Forelimb muscle (tissue), 1 donor: Measurements from ENCODE around the gene DNAJC11. TPM values are rescaled to one million over a fixed set of nuclear protein-coding genes. Genes with fewer than 3 reads are reported as not detected.
"Not testable (repeated sequence)": the region's sequence is repeated elsewhere in the genome, so short reads cannot be mapped to it uniquely, and the experiment has no call there.

Source experiments
- DNase-seq: peaks from one replicate; pipeline ENCODE4 v3.0.0-alpha.2; 2013; ENCODE audit warnings: low read depth
- polyA plus RNA-seq: library from polyadenylated mRNA; unstranded; fragments of 120-200 nt; gene quantifications from one replicate; pipeline ENCODE4 v1.2.1, GENCODE V29; 2013; ENCODE audit not compliant: insufficient read length

DNAJC11 gene
- polyA plus RNA-seq, 1 donor: 35.0 TPM

GRCh38 chr1:6695868-6696267 lies 5.7 kb downstream of the DNAJC11 start:
- DNase-seq: no peak

GRCh38 chr1:6694121-6694713 lies 7.4 kb downstream of the DNAJC11 start:
- no peak for DNase-seq

- no peak for DNase-seq
These were observed 8.7 kb downstream of the DNAJC11 start for GRCh38 chr1:6692956-6693355.

DNA sequence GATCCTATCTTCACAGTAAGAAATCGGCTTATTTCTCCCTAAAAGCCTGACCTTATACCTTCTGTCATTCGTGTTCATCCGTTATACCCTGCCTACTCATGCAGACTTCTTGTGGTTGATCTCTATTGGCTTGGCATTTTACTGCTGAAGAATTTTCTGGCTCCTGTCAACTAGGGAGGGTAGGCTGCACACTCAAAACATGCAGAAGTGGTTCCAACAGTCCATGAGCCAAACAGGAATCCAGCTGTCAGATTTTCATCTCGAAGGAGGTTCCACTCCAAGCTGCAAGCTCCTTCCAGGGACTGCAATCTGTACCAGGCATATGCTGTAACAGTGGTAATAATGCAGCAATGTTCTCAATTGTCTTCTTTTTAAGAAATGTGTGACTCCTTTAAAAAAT lies 10.1 kb downstream of the DNAJC11 start:
- DNase-seq: no peak

GRCh38 chr1:6690186-6690585 lies 11.4 kb downstream of the DNAJC11 start:
- DNase-seq: no peak

DNA sequence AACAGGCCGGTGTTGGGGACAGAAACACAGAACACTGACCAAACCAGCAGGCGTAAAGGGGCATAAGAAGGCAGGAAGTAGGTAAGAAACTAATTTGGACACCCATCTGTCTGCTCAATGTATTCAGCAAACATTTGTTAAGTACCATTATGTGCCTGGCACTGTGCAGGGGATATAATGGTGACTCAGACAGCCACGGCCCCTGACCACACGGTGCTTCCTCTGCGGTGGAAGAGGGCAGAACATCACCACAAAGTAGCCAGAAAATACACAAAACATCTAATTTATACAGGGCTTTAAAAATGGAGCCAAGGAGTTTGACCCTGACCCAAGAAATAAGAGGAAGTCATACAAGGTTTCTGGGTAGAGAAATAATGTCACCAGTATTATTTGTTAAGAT lies 12.9 kb downstream of the DNAJC11 start:
- DNase-seq: no peak

DNA sequence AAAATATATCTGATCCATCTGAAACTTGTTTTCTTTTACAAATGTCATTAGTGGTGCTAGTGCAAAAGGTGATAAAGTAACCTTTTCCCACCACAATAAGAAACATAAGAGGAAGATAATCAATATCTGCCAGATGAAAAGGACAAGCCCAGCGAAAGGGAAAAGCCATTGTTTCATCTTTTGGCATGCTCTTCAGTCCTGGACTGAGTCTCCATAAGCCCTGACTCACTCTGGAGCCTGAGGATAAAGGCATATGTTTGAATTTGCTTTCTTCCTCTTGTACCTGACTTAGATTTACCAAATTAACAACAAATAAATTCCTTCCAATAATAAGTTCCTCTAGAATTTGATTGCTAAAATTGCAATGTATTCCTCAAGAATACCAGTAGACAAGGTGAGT lies 13.6 kb downstream of the DNAJC11 start:
- DNase-seq: no peak

- DNase-seq: no peak
These were observed 15.3 kb downstream of the DNAJC11 start for GRCh38 chr1:6686294-6686693.

DNA sequence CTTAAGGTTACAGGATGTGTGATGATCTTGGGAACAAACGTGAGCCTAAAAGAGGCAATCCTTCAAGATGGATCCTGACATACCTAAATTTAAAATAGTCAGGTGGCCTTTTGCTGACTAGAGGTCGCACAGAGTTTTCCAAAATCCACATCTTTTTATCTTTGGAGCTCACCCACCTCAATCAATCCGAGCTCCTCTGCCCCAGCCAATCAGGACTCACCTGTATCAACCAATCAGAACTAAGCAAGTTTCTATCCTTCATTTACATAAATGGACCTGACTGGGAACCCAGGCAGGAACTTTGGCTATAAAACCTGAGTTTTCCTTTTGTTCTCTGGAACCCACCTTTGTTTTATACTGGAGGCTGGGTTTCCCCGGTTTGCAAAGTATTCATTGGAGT lies 16.2 kb downstream of the DNAJC11 start:
- DNase-seq: no peak

- DNase-seq: no peak
These were observed 18.2 kb downstream of the DNAJC11 start for GRCh38 chr1:6683434-6683833.

GRCh38 chr1:6675941-6676340 lies 25.7 kb downstream of the DNAJC11 start:
- no peak for DNase-seq

DNA sequence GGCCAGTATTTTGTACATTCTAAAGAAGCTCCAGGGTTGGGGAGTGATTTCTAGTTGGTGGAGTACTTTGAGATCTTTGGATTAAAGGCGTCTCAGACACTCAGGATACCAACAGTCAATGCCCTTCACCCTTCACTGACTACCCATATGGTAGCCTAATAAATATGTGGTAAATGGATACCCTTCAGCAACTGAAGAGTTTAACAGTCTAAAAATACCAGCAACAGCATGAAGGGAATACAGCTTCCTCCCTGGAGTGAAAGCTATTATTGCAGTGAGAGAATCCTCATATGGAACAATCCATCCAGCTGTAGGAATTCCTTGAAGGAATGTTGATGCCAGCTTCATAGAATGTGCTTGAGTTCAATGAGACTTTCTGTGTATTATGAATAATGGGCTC lies 26.8 kb downstream of the DNAJC11 start:
- DNase-seq: no peak

- DNase-seq: no peak
These were observed 27.7 kb downstream of the DNAJC11 start for GRCh38 chr1:6673816-6674398.

- no peak for DNase-seq
These were observed 29.1 kb downstream of the DNAJC11 start for GRCh38 chr1:6672558-6672957.

DNA sequence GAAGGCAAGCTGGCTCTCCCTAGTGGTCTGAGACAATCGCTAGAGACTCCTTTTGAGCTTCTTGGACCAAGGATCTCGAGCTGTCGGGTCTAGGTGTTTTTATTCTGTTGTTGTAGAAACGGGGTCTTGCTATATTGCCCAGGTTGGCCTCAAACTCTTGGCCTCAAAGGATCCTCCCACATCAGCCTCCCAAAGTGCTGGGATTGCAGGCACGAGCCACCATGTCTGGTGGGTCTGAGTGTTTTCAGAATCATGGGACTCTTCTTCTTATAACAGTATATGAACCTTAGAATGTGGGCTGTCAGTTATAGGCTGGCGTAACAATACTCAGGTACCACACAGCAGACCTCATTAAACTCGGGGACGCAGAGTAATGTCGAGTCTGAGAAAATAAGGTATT lies 33.1 kb downstream of the DNAJC11 start:
- DNase-seq: no peak

DNA sequence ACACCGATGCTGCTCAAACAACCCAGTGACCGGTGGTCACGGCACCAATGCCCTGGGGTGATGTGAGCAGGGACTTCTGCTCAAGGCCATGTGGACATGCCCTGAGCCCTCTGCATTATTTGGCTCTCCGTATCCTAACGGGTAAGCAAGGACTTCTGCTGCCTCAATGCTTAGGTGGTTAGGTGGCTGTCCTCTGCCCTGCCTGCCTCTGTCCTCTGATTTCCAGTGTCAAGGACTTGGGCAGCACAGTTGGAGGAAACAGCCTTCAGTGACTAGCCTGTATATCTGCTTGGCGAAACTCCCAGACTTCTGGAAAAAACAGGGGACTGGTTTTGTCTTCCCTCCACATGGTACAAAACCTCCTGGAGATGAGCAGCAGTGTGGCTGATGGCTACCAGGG lies 34.5 kb downstream of the DNAJC11 start:
- no peak for DNase-seq

- DNase-seq: no peak
These were observed 34.9 kb downstream of the DNAJC11 start for GRCh38 chr1:6666696-6667095.

DNA sequence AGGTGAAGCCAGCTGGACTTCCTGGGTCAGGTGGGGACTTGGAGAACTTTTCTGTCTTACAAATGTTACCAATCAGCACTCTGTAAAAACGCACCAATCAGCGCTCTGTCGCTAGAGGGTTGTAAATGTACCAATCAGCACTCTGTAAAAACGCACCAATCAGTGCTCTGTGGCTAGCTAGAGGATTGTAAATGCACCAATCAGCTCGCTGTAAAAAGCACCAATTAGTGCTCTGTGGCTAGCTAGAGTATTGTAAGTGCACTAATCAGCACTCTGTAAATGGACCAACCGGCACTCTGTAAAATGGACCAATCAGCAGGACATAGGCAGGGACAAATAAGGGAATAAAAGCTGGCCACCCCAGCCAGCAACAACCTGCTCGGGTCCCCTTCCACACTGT lies 39.1 kb downstream of the DNAJC11 start:
- DNase-seq: not testable (repeated sequence)

DNA sequence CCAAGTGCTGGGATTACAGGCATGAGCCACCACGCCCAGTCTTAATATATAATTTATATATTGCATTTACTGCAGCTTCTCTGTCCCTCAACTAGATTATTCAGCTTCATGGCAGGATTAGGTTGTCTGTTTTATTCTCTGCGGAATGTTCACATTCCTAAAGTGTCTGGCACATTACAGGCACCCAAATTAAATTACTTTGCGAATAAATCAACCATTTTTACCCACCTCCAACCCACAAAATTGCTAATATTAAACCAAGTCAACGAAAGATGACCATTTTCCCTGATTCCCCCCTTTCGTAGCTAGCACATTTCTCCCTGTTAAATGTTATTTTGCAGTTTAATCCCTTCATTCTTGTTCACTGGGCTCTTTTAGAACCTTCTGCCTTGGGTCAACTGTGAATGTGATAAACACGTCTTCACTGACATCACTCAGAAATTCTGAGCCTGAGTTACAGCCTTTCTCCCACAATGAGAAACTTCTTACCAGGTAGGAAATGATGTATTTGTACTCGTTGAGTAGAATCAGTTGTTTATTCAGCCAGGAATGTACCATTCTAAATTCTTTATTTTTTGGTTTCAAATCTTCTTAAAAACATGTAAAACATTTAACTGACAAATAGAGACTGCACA lies 41.1 kb downstream of the DNAJC11 start:
- no peak for DNase-seq

GRCh38 chr1:6658359-6659060 lies 43.1 kb downstream of the DNAJC11 start:
- no peak for DNase-seq

GRCh38 chr1:6657138-6657537 lies 44.5 kb downstream of the DNAJC11 start:
- no peak for DNase-seq

DNA sequence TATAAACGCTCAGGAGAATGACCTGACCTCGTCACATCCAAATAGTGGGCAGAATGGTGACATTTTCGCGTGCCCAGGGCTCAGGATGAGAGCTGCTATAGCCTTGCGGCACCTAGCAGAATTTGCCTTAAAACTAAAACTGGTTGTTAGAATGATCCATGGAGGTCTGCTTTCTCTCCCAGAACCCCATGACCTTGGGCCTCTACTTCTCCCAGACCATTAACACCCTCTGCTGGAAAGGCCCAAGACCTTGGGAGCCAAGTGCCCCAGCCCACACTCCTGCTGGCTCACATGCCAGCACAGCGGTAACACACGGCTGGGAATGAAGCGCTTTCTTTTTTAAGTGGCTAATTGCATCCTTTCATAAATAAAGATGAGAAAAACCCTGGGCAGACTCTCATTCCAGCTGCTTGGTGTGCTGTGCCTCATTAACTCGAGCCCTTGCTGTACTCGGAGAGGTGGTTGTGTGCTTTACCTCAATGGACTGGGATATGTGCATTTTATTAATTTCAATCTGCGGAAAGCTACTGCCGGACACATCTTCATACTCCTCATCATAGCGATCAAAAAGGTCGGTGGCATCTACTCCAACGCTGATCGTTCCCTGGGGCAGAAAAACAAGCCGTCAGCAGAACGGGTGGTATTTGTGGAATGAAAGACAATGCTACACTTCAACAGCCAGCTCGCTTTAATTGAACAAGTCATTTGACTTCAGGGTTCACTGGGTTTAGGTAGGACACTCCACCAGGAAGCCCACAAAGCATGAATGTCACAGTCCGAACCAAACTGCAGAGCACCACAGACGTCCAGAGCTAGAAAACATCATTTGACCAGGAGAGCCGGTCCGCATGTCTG lies 48.0 kb downstream of the DNAJC11 start:
- DNase-seq: no peak
